Measurements from ENCODE around the gene SEPHS2.

Gene SEPHS2

DNA sequence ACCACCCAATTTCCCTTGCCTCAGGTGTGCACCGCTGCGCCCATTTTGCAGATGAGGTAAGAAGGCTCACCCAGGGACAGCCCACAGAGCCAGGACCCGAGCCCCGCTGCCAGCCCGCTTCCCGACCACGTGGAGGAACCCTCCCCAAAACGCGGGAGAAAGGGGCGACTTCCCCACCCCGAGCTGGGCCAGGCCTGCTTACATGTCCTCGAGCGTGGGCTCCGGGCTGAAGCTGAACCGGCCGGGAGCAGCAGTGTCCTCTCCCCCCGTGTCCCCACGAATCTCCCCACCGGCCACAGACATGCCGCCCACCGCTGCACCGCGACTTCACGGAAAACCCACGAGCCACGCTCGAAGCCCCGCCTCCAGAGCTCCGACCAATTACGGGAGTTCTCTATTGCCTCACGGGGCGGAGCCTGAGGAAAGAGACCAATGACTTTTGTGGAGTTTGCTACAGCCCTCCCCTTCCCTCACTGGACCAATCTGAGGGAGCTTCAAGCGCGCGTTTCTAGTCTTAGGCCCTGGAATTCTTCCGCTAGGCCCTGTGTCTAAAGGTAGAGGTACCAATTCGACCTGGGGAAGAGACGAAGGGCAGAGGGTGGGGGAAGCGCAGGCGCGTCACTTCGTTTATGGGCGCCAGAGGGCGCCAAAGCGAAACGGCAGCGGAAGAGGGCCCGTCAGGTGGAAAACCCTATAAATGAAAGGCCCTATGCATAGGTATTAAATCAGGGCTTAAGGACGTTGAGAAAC is 15.8 kb downstream of the SEPHS2 start, which contains the start of gene DCTPP1:
TSS of gene DCTPP1 (minus strand) at position 353 of the 750 bp plus-strand sequence. CDS start at position 303, 50 bp downstream.
- peak; percentile 97 for DNase-seq (ENCODE audit: low spot score)

DNA sequence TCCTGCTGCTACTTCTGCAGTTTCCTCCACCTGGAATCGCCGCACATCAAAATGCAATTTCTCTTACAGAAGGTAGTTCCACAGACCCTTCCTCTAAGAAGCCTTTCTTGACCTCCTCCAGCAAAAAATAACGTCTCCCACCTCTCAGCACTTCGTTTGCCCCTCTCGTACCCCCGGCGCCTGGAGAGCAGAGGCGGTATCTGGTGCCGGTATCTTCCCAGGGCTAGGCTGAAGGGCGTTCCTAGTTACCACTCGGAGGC is 16.3 kb downstream of the SEPHS2 start:
- no peak for DNase-seq (ENCODE audit: low spot score)

DNA sequence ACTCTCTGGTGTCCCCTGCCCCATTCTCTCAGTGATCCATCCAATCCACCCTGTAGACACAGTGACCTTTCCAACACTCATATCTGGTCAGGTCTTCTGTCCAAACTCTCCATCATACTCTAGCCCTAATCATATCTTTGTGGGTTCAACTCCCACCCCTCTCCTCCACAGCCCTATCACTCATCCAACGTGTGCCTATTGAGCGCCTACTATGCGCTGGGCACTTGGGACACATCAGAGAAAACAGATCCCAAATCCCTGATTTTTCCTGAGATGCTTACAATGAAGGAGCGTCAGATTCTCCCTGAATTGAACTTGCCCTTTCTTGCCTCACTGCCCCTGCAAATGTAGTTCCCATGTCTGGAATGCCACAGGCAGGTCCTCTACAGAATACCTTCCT is 17.6 kb downstream of the SEPHS2 start:
- DNase-seq (ENCODE audit: low spot score), result no peak

DNA sequence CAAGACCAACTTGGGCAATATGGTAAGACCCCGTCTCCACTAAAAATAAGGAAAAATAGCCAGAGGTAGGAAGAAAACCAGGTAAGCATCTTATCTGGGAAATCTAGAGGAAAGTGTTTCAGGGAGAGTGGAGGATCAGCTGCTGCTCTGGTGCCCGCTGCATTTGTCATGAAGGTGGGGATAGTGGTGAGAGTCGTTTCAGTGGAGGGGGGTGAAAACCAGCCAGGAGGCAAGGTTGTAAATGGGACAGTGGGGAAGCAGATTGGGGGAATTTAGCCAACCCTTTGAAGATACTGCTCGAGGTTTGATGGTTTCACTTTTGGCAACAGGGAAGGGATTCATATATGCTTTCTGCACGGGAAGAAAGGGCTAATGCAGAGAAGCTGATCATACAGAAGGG is 24.7 kb downstream of the SEPHS2 start:
- no peak for DNase-seq (ENCODE audit: low spot score)

GRCh38 chr16:30418350-30419181 is 27.1 kb downstream of the SEPHS2 start:
- no peak for DNase-seq (ENCODE audit: low spot score)

GRCh38 chr16:30417529-30418349 is 27.9 kb downstream of the SEPHS2 start:
- peak; percentile 87 for DNase-seq (ENCODE audit: low spot score)

DNA sequence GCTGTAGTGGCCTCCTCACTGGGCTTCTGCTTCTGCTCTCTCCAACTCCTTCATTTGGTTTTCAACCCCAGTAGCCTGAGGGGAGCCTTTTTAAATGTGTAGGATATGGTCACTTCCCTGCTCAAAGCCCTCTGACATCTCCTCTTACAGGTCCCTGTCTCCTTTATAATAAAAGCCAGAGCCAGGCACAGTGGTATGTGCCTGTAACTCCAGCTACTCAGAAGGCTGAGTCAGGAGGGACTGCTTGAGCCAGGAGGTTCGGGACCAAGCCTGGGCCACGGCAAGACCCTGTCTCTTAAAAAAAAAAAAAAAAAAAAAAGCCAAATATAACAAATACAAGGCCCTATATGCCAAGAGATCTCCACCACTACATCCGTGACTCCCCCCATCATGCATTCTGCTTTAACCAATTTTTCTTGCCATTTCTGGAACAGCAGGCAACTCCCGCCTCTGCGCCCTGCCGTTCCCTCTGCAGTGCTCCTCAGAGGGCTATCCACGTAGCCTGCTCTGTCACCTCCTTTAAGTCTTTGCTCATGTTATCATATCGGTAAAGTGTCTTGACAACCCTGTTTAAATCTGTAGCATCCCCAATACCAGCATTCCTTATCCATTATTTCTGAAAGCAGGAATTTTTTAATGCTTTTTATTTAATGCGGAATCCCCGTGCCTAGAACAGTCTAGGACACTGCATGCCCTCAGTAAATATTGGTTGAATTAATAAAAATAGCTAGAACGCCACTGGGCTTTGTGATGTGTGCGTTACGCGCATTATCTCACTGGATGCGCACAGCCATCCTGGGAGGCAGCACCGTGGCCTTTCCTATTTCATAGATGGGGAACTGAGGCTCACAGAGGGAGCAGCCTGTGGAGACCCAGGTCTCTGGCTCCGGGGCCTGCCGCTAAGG is 28.8 kb downstream of the SEPHS2 start:
- DNase-seq (ENCODE audit: low spot score), result no peak

- DNase-seq (ENCODE audit: low spot score), result no peak
These were observed 29.5 kb downstream of the SEPHS2 start for GRCh38 chr16:30416047-30416603.

DNA sequence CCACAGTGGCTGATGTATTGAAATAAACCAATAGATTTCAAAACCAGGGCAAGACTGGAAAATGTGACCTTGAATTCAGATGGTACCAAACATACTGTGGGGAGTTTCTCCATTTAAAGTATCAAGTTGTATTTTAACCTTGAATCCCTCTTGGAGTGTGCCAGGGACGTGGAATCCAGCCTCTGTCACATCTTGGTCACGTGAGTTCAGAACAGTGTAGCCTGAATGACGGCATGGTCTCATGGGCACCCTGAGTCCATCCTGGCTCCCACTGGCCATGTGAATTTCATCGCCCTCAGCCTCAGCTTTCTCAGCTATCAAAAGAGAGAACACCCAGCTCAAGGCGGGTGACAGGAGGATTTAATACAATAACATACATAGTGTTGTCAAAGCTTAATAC is 31.5 kb downstream of the SEPHS2 start:
- DNase-seq (ENCODE audit: low spot score), result no peak

DNA sequence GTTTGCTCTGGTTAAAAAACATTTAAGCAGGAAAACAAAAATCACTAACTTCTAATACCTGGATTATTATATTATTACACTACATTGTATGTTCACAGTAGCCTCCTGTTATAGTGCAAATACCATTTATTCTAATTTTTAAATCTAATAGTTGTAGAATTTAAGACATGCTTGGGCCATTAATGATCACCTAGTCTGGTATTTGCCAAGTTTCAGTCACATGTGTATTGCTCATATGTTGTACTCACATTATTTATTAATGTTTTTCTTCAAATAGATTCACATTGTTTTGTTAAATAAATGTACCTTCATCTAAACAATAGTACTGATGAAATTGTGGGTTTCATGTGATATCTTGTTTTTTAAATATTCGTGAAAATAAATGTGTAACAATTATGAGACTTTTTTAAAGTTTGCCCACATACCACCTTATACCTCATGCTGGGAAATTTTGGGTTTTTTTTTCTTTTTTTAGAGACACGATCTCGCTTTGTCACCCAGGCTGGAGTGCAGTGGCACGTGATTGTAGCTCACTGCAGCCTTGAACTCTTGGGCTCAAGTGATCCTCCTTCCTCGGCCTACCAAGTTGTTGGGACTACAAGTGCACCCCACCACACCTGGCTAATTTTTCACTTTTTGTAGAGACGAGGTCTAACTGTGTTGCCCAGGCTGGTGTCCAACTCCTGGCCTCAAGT is 32.4 kb downstream of the SEPHS2 start:
- no peak for DNase-seq (ENCODE audit: low spot score)

- DNase-seq (ENCODE audit: low spot score), result peak; percentile 84
These were observed 36.3 kb downstream of the SEPHS2 start for GRCh38 chr16:30409125-30410060.

DNA sequence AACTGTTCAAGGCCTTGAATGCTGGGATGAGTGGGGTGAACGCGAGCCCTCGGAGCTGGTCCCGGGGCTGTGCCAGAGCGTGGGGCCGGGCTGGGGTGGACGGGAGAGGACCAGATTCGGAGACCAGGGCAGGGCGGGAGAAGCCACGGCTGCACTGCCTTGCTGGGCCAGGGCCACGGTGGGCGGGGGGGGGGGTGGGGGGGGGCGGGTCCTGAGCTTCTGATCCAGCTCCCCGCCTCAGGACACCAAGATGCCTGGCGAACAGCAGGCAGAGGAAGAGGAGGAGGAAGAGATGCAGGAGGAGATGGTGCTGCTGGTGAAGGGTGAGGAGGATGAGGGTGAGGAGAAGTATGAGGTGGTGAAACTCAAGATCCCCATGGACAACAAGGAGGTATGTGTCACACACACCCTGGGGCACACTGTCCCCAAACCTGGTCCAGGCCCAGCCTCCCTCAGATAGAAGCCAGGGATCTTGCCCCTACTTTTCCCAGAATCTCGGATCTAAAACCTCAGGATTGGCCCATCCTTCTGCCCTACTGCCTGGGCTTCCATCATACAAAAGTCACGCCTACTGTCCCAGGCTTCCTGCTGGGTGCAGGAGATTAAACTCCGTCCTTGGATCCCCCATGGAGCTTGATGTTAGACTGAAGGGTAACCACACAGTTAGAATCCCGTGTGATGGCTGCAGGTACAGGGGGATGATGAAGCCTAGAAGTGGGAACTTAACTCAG is 37.7 kb downstream of the SEPHS2 start:
- DNase-seq (ENCODE audit: low spot score), result no peak

DNA sequence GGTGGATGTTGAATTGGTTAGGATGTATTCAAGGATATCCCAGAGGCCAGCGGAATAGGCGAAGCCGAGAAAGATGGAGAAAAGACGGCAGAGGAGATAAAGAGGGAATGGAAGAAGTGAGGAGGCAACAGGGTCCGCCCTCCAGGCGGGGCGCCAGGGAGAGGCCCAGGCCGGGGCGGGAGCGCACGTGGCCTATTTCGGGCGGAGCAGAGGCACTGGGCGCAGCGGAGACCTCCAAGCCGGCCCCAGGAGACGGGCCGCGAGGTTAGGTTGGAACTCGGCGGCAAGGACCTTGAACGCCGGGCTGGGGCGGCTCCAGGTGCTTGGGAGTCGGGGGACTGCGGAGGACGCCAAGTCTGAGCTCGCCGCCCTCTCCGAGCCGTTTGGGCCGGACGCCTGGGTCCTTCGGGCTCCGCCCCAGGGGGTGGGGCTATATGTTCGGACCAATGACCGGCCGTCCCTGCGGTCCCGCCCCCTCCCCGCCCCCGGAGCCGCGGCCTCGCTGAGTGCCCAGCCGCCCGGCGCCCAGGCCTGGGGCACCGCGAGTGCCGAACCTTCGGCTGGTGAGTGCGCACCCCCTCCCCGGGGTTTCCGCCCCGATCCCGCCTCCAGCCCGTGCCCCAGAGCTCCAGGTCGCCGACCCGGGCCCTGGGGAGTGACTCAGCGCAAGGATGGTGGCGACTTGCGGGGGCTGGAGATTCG is 38.4 kb downstream of the SEPHS2 start, which contains the start of gene ZNF771:
TSS of gene ZNF771 (plus strand) at position 505 of the 702 bp plus-strand sequence. CDS start 448 bp downstream, outside the sequence.
- peak; percentile 91 for DNase-seq (ENCODE audit: low spot score)

DNA sequence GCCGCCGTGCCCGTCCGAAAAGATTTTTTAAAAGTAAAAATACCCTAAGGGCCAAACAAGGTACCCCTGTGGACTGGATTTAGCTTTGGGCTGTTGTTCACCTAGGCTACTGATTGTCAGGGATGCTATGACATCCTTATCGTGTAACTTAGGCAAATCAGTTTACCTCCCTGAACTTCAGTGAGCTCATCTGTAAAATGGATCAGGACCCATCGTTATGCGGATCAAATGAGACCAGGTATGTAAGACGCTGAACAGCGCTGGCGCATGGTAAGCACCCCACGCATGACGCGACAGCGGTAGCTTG is 38.9 kb downstream of the SEPHS2 start:
- DNase-seq (ENCODE audit: low spot score), result no peak

DNA sequence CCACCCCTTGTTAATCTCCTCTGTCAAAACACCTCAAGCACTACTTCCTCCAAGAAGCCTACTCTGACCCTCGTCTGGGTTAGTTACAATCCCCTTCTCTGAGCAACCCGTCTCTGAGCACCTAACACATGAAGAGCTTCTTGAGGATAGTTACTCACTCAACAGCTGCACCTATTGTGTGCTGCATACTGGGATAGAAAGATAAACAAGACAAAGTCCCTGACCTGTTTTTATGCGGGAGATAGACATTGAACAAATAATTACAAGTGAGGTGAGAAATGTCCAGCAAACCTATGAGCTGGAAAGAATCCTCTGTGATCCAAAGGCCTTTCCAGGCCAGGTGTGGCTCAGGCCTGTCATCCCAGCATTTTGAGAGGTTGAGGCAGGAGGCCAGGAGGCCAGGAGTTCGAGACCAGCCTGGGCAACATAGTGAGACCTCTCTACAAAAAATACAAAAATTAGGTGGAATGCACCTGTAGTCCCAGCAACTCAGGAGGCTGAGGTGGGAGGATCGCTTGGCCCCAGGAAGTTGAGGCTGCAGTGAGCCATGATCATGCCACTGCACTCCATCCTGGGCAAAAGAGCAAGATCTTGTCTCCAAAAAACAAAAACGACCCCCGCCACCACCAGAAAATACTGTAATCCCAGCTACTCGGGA is 43.8 kb downstream of the SEPHS2 start:
- DNase-seq (ENCODE audit: low spot score), result no peak

GRCh38 chr16:30399435-30400186 is 46.1 kb downstream of the SEPHS2 start:
- DNase-seq (ENCODE audit: low spot score), result no peak

Measured in putamen (tissue), 1 donor.